ENCODE measurements around the gene HECA.

- TF ChIP-seq CEBPB (IDR thresholded peaks at IDR 0.05; ENCODE audit: low read depth, low read length) (no peak), GABPA (IDR thresholded peaks at IDR 0.05; ENCODE audit: borderline replicate concordance, insufficient read depth, low read length) (no peak), EGR1 (IDR thresholded peaks at IDR 0.05; ENCODE audit: borderline replicate concordance, low read depth, low read length) (no peak)
Observed at GRCh38 chr6:139161169-139161568, 26.3 kb downstream of the HECA start.
